PC-3 (cell line): ENCODE measurements around the gene LRFN4. TPM values are rescaled to one million over a fixed set of nuclear protein-coding genes. Genes with fewer than 3 reads are reported as not detected.

Source experiments
- ATAC-seq: fragments of 200-7000 bp; cut with Tn5 transposase; 2 replicates; pipeline ENCODE4 v1.9.1; 2020; ENCODE audit warnings: mild to moderate bottlenecking, moderate library complexity
- BruUV-seq: library from RNA; stranded (reverse); fragments of 400-500 nt; replicated peaks from 2 replicates; lab custom pipeline; 2021; lab: Mats Ljungman, UMichigan
- CTCF ChIA-PET: fragments of 300-600 bp; sonication (Branson Sonifier 250); formaldehyde crosslinking; loops from one replicate; lab custom pipeline; 2022; ENCODE audit warnings: antibody characterized with exemption; lab: Charles Lee
- POLR2A ChIA-PET: fragments of 300-600 bp; sonication (Branson Sonifier 250); formaldehyde crosslinking; loops from one replicate; lab custom pipeline; 2022; ENCODE audit warnings: antibody characterized with exemption; ENCODE audit not compliant: unreplicated experiment; lab: Charles Lee
- DNase-seq: peaks from one replicate; pipeline ENCODE4 v3.0.0-alpha.2; 2015
- H2AFZ ChIP-seq: fragments of 300-600 bp; sonication (generic); 2 replicates; pipeline ENCODE4 v1.6.0; 2016; ENCODE audit warnings: antibody characterized with exemption, low read length
- H3F3A ChIP-seq: fragments of 300-600 bp; sonication (generic); one replicate; pipeline ENCODE4 v1.6.0; 2017; ENCODE audit warnings: antibody characterized with exemption, low read length, control low read depth, mild to moderate bottlenecking; ENCODE audit not compliant: unreplicated experiment
- H3K27ac ChIP-seq: fragments of 300-600 bp; sonication (generic); 2 replicates; pipeline ENCODE4 v1.5.1; 2016; ENCODE audit warnings: mild to moderate bottlenecking, low read length
- H3K27me3 ChIP-seq: fragments of 300-600 bp; sonication (generic); 2 replicates; pipeline ENCODE4 v1.6.1; 2016; ENCODE audit warnings: low read length, mixed read lengths
- H3K36me3 ChIP-seq: fragments of 300-600 bp; sonication (generic); 2 replicates; pipeline ENCODE4 v1.6.1; 2016; ENCODE audit warnings: low read depth, mixed run types, low read length, mixed read lengths
- H3K4me1 ChIP-seq: fragments of 300-600 bp; sonication (generic); 2 replicates; pipeline ENCODE4 v1.5.1; 2016; ENCODE audit warnings: low read length; ENCODE audit not compliant: insufficient read depth
- H3K4me2 ChIP-seq: fragments of 300-600 bp; sonication (generic); 2 replicates; pipeline ENCODE4 v1.6.0; 2016; ENCODE audit warnings: low read length
- H3K4me3 ChIP-seq: fragments of 300-600 bp; sonication (generic); 2 replicates; pipeline ENCODE4 v1.5.1; 2016; ENCODE audit warnings: mild to moderate bottlenecking, low read length, mixed read lengths
- H3K79me2 ChIP-seq: fragments of 300-600 bp; sonication (generic); 2 replicates; pipeline ENCODE4 v1.6.1; 2017; ENCODE audit warnings: low read length, mixed read lengths
- H3K9ac ChIP-seq: fragments of 300-600 bp; sonication (generic); 2 replicates; pipeline ENCODE4 v1.6.0; 2016; ENCODE audit warnings: mild to moderate bottlenecking, low read length
- H3K9me2 ChIP-seq: fragments of 300-600 bp; sonication (generic); replicated peaks from 2 replicates; pipeline ENCODE4 v1.6.1; 2016; ENCODE audit warnings: mixed run types, low read length, mixed read lengths
- H3K9me3 ChIP-seq: fragments of 300-600 bp; sonication (generic); 2 replicates; pipeline ENCODE4 v1.6.1; 2016; ENCODE audit warnings: low read length, mixed read lengths
- H4K20me1 ChIP-seq: fragments of 300-600 bp; sonication (generic); 2 replicates; pipeline ENCODE4 v1.6.1; 2016; ENCODE audit warnings: low read length, mixed read lengths
- CTCF ChIP-seq: fragments of 300-600 bp; sonication (generic); conservative IDR thresholded peaks from 2 replicates; pipeline ENCODE4 v1.5.1; 2017; ENCODE audit warnings: antibody characterized with exemption, low read depth, mild to moderate bottlenecking, low read length
- EZH2 ChIP-seq: fragments of 300-600 bp; sonication (generic); IDR thresholded peaks from one replicate; pipeline ENCODE4 v1.6.1; 2017; ENCODE audit warnings: antibody characterized with exemption, mild to moderate bottlenecking, low read length; ENCODE audit not compliant: unreplicated experiment
- EZH2phosphoT487 ChIP-seq: fragments of 300-600 bp; sonication (generic); IDR thresholded peaks from 2 replicates; pipeline ENCODE4 v1.6.1; 2018; ENCODE audit warnings: mild to moderate bottlenecking, antibody characterized with exemption, low read length, borderline replicate concordance
- intact Hi-C: fragments of 100-400 bp; cut with micrococcal nuclease; formaldehyde crosslinking; loops from 2 replicates; pipeline ENCODE4 v1.9.0; 2023
- total RNA-seq: library from RNA; depleted of rRNA; stranded (reverse); fragments of >200 nt; gene quantifications from 2 replicates; pipeline ENCODE4 v1.2.3, GENCODE V29; 2014

LRFN4 gene
- total RNA-seq, 1 experiment from 2014 or later: 64.4 TPM

- no TSS peak for BruUV-seq
- Histone ChIP-seq H3K4me1 (peaks cover 34% of the 10 kb centered on the region), H2AFZ (no peak overlapping the region), H3K4me3 (no peak overlapping the region), H3K4me2 (no peak overlapping the region), H3K9ac (no peak overlapping the region), H3K9me2 (no peaks in the 10 kb centered on the region), H3K27ac (no peak overlapping the region), H3K79me2 (peaks cover 11% of the 10 kb centered on the region), H3K9me3 (no peaks in the 10 kb centered on the region), H4K20me1 (no peaks in the 10 kb centered on the region), H3K36me3 (no peaks in the 10 kb centered on the region), H3K27me3 (no peaks in the 10 kb centered on the region), H3F3A (no peaks in the 10 kb centered on the region)
- intact Hi-C loops: no loop called here
- DNase-seq: no peak
- no peak for ATAC-seq
- TF ChIP-seq CTCF (no peak), EZH2 (no peak), EZH2phosphoT487 (no peak)
- CTCF ChIA-PET: no interaction called here
- POLR2A ChIA-PET: no interaction called here
These were observed 51.1 kb downstream of the LRFN4 start for GRCh38 chr11:66907751-66908630.

- CTCF ChIA-PET: no interaction called here
- Histone ChIP-seq H2AFZ (no peak overlapping the region), H3K79me2 (peaks cover 11% of the 10 kb centered on the region)
These were observed 52.3 kb downstream of the LRFN4 start for GRCh38 chr11:66909181-66909580.

More at GRCh38 chr11:66909181-66909580, 52.3 kb downstream of the LRFN4 start:
- Histone ChIP-seq H3F3A (no peaks in the 10 kb centered on the region), H3K9me2 (no peaks in the 10 kb centered on the region), H3K4me2 (no peak overlapping the region), H3K4me1 (peaks cover 27% of the 10 kb centered on the region), H3K27me3 (no peaks in the 10 kb centered on the region), H4K20me1 (no peaks in the 10 kb centered on the region), H3K36me3 (no peaks in the 10 kb centered on the region), H3K4me3 (no peak overlapping the region), H3K9ac (no peak overlapping the region), H3K9me3 (no peaks in the 10 kb centered on the region), H3K27ac (no peak overlapping the region)
- intact Hi-C loops: no loop called here
- POLR2A ChIA-PET: no interaction called here
- ATAC-seq (no peak), DNase-seq (no peak)
- BruUV-seq: no TSS peak
- TF ChIP-seq CTCF (no peak), EZH2phosphoT487 (no peak), EZH2 (no peak)
